8988T (cell line): Measurements from ENCODE around the gene PCDHB11.
"Not testable (repeated sequence)": the region's sequence is repeated elsewhere in the genome, so short reads cannot be mapped to it uniquely, and the experiment has no call there.

Experiments
- DNase-seq: peaks from one replicate; pipeline ENCODE4 v3.0.0; 2011

The PCDHB11 gene

DNA sequence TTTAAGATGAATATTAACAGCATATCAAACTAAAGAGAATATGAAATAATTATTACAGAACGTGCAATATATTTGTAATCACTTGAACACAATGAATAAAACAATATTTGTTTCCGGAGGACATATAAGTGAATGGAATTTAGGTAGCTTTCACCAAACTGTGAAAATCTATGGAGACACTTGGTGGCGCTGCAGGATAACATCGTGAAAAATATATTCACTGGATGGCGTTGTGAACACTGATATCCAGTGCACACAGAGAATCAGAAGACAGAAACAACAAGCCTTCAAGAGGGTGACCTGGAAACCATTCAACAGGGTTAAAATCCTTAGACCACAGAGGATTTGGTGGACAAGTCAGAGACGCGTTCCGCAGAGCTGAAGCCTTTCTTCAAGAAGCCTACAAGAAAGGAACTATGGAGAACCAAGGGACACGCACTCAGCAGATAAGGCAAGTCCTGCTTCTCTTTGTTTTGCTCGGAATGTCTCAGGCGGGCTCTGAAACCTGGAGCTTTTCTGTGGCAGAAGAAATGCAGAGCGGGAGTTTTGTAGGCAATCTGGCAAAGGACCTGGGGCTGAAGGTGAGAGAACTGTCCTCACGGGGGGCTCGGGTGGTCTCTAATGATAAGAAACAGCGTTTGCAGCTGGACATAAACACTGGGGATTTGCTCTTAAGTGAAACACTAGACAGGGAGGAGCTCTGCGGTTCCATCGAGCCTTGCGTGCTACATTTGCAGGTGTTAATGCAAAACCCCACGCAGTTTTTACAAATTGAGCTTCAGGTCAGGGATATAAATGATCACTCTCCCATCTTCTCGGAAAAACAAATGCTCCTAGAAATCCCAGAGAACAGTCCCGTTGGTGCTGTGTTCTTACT is at the start of gene PCDHB11:
TSS of gene PCDHB11 (plus strand) at position 269 of the 877 bp plus-strand sequence. CDS start at position 417, 148 bp downstream.
- no peak for DNase-seq

DNA sequence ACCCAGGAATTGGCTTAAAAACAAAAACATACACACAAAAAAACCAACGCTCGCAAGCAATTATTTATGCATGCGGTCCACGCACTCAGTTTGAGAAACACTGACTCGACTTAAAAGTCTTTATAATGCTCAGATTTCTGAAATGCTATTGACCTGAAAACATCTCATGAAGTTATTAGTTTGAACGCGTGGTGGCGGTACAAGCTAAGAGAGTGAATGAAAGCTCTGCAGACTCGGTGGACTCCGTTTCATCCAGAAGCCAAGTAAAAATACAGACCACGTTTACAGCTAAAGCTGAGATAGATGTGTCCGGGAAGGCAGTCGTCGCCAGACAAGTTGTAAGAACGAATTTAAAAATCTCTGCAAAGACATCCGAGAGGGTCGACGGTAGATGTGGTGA is 49.6 kb upstream of the PCDHB11 start, which contains the start of gene PCDHB6:
TSS of gene PCDHB6 (plus strand) at position 246 of the 400 bp plus-strand sequence. CDS start 201 bp downstream, outside the sequence.
- DNase-seq = peak; percentile 59

DNA sequence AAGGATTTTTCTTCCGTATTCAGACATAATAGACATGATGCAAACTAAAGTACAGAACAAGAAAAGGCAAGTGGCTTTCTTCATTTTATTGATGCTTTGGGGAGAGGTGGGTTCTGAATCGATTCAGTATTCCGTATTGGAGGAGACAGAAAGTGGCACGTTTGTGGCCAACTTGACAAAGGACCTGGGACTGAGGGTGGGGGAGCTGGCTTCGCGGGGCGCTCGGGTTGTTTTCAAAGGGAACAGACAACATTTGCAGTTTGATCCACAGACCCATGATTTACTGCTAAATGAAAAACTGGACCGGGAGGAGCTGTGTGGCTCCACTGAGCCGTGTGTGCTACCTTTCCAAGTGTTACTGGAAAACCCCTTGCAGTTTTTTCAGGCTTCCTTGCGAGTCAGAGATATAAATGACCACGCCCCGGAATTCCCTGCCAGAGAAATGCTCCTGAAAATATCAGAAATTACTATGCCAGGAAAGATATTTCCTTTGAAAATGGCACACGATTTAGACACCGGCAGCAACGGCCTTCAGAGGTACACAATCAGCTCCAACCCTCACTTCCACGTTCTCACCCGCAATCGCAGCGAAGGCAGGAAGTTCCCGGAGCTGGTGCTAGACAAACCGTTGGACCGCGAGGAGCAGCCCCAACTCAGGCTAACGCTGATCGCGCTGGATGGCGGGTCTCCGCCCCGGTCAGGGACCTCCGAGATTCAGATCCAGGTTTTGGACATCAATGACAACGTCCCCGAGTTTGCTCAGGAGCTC is 49.0 kb upstream of the PCDHB11 start:
- DNase-seq = no peak

DNA sequence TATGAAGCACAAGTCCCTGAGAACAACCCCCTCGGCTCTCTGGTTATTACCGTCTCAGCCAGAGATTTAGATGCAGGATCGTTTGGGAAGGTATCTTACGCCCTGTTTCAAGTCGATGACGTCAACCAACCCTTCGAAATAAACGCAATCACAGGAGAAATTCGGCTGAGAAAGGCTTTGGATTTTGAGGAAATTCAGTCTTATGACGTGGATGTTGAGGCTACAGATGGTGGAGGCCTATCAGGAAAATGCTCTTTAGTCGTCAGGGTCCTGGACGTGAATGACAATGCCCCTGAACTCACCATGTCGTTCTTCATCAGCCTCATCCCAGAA is 48.5 kb upstream of the PCDHB11 start:
- no peak for DNase-seq

DNA sequence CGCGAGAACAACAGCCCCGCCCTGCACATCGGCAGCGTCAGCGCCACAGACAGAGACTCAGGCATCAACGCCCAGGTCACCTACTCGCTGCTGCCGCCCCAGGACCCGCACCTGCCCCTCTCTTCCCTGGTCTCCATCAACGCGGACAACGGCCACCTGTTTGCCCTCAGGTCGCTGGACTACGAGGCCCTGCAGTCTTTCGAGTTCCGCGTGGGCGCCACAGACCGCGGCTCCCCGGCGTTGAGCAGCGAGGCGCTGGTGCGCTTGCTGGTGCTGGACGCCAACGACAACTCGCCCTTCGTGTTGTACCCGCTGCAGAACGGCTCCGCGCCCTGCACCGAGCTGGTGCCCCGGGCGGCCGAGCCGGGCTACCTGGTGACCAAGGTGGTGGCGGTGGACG is 47.8 kb upstream of the PCDHB11 start:
- not testable (repeated sequence) for DNase-seq

DNA sequence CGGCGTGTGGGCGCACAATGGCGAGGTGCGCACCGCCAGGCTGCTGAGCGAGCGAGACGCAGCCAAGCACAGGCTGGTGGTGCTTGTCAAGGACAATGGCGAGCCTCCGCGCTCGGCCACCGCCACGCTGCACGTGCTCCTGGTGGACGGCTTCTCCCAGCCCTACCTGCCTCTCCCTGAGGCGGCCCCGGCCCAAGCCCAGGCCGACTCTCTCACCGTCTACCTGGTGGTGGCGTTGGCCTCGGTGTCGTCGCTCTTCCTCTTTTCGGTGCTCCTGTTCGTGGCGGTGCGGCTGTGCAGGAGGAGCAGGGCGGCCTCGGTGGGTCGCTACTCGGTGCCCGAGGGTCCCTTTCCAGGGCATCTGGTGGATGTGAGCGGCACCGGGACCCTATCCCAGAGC is 47.3 kb upstream of the PCDHB11 start:
- not testable (repeated sequence) for DNase-seq

DNA sequence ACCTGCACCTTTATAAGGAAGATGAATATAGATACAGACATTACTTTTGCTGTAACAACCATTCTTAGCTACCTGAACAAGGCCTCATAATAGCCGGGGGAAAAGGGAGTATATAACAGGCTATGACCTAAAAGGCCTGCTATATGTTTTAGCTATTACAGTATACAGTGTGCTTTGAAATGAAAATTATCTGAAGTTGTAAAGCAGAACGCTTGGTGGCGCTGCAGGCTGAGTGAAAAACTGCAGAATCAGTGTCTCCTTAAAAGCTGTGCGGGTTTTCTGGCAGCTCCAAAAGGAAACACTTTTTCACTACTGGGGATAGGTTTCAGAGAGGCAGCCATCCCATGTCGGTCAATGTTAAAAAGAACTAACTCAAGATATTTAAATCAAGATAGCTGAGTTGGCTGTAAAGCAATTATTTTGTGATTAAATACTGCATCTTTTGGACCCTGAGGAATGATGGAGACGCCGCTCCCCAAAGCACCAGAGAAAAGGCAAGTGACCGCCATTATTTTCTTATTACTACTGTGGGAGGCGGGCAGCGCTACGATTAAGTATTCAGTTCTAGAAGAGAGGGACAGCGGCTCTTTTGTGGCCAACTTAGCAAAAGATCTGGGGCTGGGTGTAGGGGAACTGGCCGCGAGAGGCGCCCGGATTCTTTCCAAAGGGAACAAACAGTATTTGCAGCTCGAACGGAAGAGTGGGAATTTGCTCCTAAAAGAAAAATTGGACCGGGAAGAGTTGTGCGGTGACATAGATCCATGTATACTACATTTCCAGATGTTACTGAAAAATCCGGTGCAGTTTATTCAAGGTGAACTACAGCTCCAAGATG is 43.7 kb upstream of the PCDHB11 start:
- DNase-seq = peak; percentile 53

DNA sequence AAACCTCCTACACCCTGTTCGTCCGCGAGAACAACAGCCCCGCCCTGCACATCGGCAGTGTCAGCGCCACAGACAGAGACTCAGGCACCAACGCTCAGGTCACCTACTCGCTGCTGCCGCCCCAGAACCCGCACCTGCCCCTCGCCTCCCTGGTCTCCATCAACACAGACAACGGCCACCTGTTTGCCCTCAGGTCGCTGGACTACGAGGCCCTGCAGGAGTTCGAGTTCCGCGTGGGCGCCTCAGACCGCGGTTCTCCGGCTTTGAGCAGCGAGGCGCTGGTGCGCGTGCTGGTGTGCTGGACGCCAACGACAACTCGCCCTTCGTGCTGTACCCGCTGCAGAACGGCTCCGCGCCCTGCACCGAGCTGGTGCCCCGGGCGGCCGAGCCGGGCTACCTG is 42.1 kb upstream of the PCDHB11 start:
- not testable (repeated sequence) for DNase-seq

DNA sequence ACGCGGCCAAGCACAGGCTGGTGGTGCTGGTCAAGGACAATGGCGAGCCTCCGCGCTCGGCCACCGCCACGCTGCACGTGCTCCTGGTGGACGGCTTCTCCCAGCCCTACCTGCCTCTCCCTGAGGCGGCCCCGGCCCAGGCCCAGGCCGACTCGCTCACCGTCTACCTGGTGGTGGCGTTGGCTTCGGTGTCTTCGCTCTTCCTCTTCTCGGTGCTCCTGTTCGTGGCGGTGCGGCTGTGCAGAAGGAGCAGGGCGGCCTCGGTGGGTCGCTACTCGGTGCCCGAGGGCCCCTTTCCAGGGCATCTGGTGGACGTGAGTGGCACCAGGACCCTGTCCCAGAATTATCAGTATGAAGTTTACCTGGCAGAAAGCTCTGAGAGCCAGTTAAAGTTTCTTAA is 41.5 kb upstream of the PCDHB11 start:
- DNase-seq = not testable (repeated sequence)

DNA sequence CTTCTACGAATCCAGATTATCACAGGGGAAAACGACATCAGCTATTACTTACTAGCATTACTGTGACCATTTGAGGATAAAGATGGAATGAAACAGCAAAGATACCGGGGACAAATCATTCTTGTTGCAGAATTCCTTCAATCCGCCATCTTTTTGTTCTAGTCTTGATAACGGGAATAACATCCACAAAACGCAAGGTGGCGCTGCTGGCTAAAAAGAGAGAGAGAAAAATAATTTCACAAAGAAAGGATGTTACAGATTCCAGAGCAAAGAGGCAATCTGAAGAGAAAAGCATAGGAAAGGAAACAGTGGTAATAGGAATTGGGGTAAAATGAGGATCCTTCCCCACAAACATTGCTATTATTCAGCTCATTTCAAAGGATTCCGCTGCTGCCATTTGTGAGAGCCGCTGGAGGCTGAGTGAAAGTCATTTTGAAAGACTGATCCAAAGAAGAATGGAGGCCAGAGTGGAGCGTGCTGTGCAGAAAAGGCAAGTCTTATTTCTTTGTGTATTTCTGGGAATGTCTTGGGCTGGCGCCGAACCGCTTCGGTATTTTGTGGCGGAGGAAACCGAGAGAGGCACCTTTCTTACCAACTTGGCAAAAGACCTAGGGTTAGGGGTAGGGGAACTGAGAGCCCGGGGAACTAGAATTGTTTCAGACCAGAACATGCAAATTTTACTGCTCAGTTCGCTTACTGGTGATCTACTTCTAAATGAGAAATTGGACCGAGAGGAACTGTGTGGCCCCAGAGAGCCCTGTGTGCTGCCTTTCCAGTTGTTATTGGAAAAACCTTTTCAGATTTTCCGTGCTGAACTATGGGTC is 26.8 kb upstream of the PCDHB11 start, which contains the start of gene PCDHB7:
TSS of gene PCDHB7 (plus strand) at position 264 of the 824 bp plus-strand sequence. CDS start at position 456, 192 bp downstream.
- DNase-seq = no peak

DNA sequence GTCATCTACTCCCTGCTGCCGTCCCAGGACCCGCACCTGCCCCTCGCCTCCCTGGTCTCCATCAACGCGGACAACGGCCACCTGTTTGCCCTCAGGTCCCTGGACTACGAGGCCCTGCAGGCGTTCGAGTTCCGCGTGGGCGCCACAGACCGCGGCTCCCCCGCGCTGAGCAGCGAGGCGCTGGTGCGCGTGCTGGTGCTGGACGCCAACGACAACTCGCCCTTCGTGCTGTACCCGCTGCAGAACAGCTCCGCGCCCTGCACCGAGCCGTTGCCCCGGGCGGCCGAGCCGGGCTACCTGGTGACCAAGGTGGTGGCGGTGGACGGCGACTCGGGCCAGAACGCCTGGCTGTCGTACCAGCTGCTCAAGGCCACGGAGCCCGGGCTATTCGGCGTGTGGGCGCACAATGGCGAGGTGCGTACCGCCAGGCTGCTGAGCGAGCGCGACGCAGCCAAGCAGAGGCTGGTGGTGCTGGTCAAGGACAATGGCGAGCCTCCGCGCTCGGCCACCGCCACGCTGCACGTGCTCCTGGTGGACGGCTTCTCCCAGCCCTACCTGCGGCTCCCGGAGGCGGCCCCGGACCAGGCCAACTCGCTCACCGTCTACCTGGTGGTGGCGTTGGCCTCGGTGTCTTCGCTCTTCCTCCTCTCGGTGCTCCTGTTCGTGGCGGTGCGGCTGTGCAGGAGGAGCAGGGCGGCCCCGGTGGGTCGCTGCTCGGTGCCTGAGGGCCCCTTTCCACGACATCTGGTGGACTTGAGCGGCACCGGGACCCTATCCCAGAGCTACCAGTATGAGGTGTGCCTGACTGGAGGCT is 24.9 kb upstream of the PCDHB11 start:
- DNase-seq = not testable (repeated sequence)

DNA sequence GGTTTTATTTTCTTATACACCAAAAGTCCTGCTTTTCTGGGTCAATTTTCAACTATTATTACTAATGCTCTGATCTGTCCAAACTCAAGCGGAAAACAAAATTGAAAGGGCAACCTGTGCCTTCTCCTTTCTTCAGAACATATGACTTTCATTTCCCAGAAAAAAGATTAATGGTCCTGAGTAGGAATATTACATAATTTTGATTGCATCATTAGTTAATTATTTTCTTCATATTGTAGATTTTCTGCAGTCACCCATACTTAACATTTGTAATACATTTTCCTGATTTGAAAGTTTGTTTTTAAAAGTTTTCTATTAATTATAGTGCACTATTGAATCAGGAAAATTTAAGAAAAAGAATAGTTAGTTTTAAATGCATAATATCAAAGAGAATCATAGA is 23.5 kb upstream of the PCDHB11 start:
- no peak for DNase-seq

DNA sequence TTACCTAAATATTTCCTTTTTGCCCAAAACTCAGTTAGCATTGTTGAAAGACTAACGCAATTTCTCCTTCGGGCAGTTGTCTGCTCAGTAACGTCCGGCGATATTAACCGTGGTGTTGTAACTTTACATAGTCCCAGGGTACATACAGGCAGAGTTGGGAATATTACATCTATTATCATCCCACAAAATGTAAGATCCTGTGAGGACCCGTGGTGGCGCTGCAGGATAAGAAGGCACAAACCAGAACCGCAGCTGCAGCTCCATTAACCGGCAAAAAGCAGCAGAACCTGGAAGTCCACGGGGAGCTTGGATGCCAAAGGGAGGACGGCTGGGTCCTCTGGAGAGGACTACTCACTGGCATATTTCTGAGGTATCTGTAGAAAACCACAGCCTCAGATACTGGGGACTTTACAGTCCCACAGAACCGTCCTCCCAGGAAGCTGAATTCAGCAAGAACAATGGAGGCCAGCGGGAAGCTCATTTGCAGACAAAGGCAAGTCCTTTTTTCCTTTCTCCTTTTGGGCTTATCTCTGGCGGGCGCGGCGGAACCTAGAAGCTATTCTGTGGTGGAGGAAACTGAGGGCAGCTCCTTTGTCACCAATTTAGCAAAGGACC is 21.7 kb upstream of the PCDHB11 start, which contains the start of gene PCDHB8:
TSS of gene PCDHB8 (plus strand) at position 214 of the 615 bp plus-strand sequence. CDS start at position 459, 245 bp downstream.
- DNase-seq = peak; percentile 66

DNA sequence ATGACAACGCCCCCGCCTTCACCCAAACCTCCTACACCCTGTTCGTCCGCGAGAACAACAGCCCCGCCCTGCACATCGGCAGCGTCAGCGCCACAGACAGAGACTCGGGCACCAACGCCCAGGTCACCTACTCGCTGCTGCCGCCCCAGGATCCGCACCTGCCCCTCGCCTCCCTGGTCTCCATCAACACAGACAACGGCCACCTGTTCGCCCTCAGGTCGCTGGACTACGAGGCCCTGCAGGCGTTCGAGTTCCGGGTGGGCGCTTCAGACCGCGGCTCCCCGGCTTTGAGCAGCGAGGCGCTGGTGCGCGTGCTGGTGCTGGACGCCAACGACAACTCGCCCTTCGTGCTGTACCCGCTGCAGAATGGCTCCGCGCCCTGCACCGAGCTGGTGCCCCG is 20.1 kb upstream of the PCDHB11 start:
- DNase-seq = not testable (repeated sequence)

DNA sequence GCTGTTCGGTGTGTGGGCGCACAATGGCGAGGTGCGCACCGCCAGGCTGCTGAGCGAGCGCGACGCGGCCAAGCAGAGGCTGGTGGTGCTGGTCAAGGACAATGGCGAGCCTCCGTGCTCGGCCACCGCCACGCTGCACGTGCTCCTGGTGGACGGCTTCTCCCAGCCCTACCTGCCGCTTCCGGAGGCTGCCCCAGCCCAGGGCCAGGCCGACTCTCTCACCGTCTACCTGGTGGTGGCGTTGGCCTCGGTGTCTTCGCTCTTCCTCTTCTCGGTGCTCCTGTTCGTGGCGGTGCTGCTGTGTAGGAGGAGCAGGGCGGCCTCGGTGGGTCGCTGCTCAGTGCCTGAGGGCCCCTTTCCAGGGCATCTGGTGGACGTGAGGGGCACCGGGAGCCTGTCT is 19.6 kb upstream of the PCDHB11 start:
- not testable (repeated sequence) for DNase-seq

DNA sequence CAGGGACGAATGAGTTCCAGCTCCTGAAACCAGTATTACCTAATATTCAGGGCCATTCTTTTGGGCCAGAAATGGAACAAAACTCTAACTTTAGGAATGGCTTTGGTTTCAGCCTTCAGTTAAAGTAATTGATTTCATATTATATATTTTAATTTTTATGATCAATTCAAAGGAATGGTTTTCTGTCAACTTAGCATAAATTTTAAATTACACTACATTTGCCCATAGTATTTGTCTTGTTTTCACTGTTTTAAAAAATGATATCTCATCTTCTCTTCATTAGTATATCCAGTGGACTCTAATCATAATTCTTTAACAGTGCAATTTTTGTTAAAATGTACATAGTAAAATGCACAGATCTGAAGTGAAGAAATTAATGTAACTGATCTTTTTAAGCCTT is 19.1 kb upstream of the PCDHB11 start:
- no peak for DNase-seq

DNA sequence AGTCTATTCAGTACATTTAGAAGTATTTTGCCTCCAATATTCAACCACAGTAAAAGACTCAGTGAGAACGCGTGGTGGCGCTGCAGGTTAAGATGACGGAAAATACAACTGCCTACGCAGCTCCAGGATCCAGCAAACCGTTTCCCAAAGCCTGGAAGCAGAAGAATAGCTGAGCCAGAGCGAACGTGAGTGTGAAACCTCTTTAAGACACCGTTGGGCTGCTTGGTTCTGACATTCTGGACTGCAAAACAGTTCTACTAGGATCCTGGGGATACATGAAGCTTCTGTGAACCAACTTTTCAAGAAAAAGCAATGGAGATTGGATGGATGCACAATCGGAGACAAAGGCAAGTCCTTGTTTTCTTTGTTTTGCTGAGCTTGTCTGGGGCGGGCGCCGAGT is 17.2 kb upstream of the PCDHB11 start, which contains the start of gene PCDHB16:
TSS of gene PCDHB16 (plus strand) at position 140 of the 400 bp plus-strand sequence. CDS start at position 313, 173 bp downstream.
- DNase-seq = peak; percentile 75

DNA sequence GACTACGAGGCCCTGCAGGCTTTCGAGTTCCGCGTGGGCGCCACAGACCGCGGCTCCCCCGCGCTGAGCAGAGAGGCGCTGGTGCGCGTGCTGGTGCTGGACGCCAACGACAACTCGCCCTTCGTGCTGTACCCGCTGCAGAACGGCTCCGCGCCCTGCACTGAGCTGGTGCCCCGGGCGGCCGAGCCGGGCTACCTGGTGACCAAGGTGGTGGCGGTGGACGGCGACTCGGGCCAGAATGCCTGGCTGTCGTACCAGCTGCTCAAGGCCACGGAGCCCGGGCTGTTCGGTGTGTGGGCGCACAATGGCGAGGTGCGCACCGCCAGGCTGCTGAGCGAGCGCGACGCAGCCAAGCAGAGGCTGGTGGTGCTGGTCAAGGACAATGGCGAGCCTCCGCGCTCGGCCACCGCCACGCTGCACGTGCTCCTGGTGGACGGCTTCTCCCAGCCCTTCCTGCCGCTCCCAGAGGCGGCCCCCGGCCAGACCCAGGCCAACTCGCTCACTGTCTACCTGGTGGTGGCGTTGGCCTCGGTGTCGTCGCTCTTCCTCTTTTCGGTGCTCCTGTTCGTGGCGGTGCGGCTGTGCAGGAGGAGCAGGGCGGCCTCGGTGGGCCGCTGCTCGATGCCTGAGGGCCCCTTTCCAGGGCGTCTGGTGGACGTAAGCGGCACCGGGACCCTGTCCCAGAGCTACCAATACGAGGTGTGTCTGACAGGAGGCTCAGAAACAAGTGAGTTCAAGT is 15.1 kb upstream of the PCDHB11 start:
- DNase-seq = not testable (repeated sequence)

DNA sequence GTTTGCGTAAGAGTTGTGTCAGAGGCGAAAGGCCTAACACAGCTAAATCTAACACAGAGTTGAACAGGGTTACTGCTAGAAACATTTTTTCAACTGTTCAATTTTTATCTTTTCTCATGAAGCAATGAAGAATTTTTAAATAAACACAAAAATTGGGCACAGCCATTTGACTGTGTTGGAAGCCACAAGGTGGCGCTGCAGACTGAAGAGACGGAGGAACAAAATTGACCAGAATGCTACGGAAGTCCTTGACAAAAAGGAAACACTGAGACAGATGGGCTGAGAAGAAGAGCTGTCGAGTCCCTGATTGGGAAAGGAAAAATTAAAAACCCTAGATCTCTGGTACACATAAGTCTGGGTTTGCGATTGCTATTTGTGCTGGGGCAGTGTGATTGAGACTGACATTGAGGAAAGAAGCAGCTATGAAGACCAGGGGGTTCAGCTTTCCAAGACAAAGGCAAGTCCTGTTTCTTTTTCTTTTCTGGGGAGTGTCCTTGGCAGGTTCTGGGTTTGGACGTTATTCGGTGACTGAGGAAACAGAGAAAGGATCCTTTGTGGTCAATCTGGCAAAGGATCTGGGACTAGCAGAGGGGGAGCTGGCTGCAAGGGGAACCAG is 12.4 kb upstream of the PCDHB11 start, which contains the start of gene PCDHB9:
TSS of gene PCDHB9 (plus strand) at position 265 of the 616 bp plus-strand sequence. CDS start at position 423, 158 bp downstream.
- DNase-seq = peak; percentile 74
